Stomach (tissue), 4 donors: ENCODE data around the gene HSD17B11.
"Not testable (repeated sequence)": the region's sequence is repeated elsewhere in the genome, so short reads cannot be mapped to it uniquely, and the experiment has no call there.

Source experiments
- POLR2A ChIP-seq, 4 donors: fragments of 450-650 bp; IDR thresholded peaks; one replicate each; pipeline ENCODE4 v1.6.1; 2016; ENCODE audit warnings: antibody characterized with exemption in 4 of 4, control low read depth in 2 of 4, mild to moderate bottlenecking in 1 of 4, moderate library complexity in 1 of 4
- TF ChIP-seq, protein P1 (sequence below), 7 experiments: fragments of 450-650 bp in 4 of 7; fragments of 200-600 bp in 3 of 7; sonication (generic) in 3 of 7; IDR thresholded peaks; one replicate each; pipeline ENCODE4 v1.5.1; 2016 to 2019; ENCODE audit warnings: antibody characterized with exemption in 7 of 7, control low read depth in 2 of 7, mild to moderate bottlenecking in 1 of 7

DNA sequence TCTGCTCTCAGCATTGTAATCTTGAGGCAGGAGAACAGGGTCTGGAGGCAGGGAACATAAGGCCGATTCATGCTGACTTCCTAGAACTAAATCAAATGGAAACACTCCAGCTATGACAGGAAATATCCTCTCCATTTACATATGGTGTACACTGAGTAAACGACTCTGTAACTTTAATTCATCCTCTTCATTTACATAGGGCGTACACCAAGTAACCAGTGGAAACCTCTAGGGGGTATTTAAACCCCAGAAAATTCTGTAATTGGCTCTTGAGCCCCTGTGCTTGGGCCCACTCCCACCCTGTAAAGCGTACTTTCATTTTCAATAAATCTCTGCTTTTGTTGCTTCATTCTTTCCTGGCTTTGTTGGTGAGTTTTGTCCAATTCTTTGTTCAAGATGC lies 76.0 kb downstream of the HSD17B11 start:
- not testable (repeated sequence) for TF ChIP-seq POLR2A (IDR thresholded peaks at IDR 0.05)
- TF ChIP-seq, protein P1, sequence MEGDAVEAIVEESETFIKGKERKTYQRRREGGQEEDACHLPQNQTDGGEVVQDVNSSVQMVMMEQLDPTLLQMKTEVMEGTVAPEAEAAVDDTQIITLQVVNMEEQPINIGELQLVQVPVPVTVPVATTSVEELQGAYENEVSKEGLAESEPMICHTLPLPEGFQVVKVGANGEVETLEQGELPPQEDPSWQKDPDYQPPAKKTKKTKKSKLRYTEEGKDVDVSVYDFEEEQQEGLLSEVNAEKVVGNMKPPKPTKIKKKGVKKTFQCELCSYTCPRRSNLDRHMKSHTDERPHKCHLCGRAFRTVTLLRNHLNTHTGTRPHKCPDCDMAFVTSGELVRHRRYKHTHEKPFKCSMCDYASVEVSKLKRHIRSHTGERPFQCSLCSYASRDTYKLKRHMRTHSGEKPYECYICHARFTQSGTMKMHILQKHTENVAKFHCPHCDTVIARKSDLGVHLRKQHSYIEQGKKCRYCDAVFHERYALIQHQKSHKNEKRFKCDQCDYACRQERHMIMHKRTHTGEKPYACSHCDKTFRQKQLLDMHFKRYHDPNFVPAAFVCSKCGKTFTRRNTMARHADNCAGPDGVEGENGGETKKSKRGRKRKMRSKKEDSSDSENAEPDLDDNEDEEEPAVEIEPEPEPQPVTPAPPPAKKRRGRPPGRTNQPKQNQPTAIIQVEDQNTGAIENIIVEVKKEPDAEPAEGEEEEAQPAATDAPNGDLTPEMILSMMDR (IDR thresholded peaks at IDR 0.05), result not testable (repeated sequence)
